ENCODE data around the gene AR. TPM values are rescaled to one million over a fixed set of nuclear protein-coding genes. Genes with fewer than 3 reads are reported as not detected.

The AR gene
- total RNA-seq, 1 experiment from 2014 or later: not detected

DNA sequence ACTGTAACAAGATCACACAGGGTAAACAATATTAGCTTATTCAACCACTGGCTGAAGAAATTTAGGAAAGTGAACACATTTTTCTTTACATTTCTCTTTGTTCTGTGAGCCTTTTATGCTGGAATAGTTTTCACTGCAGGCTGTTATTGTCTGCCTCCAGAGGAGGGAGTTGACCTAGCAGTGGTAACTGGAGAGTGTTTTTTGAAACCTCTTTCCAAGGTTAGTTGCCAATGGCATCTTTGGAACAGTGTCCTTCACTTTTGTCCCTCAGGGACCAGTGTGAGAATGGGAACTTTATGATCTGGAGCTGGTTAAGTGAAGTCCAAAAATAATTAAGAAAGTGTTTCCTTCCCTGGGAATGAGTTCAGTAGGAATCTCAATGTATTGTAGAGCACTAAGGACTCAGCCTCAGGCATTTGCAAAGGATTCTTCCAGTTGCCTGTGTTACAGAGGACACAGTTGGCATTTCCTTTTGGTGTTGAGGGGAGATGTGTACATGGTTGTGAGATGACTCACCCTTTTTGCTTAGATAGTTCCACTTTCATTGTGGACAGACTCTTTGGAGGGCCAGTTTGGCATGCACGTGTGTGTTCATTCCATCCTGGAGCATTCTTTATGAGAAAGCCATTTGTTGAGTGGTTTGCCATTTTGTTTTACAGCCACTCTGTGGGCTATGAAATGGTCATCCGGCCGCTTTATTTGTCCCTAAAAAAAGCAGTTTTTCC lies 61.3 kb downstream of the AR start:
- no TSS peak for BruUV-seq (replicated peaks)
- H4K20me1 ChIP-seq (ENCODE audit: low read length): no peaks in the 10 kb centered on the region

GRCh38 chrX:67607466-67607865 lies 63.6 kb downstream of the AR start:
- no peak for DNase-seq
- Histone ChIP-seq H3K36me3 (ENCODE audit: low read depth, low read length) (no peaks in the 10 kb centered on the region), H3K9ac (ENCODE audit: low read length) (no peak overlapping the region), H3K27ac (ENCODE audit: low read length) (no peak overlapping the region), H3F3A (ENCODE audit: low read length, unreplicated experiment) (no peaks in the 10 kb centered on the region), H2AFZ (ENCODE audit: low read length) (no peak overlapping the region), H3K4me1 (ENCODE audit: insufficient read depth, low read length) (no peaks in the 10 kb centered on the region), H3K4me3 (ENCODE audit: low read length) (no peak overlapping the region), H3K79me2 (ENCODE audit: low read length) (no peaks in the 10 kb centered on the region), H3K9me2 (replicated peaks; ENCODE audit: low read length) (no peaks in the 10 kb centered on the region), H3K27me3 (ENCODE audit: low read length) (no peaks in the 10 kb centered on the region), H3K4me2 (ENCODE audit: low read length) (no peak overlapping the region), H3K9me3 (ENCODE audit: low read length) (no peaks in the 10 kb centered on the region), H4K20me1 (ENCODE audit: low read length) (no peaks in the 10 kb centered on the region)
- TF ChIP-seq EZH2 (IDR thresholded peaks at IDR 0.05; ENCODE audit: low read length, unreplicated experiment) (no peak), EZH2phosphoT487 (IDR thresholded peaks at IDR 0.05; ENCODE audit: borderline replicate concordance, low read length) (no peak), CTCF (conservative IDR thresholded peaks at IDR 0.05; ENCODE audit: low read depth, low read length) (no peak)
- ATAC-seq: no peak
- POLR2A ChIA-PET (ENCODE audit: unreplicated experiment): no interaction called here
- no TSS peak for BruUV-seq (replicated peaks)
- intact Hi-C loops (cut with micrococcal nuclease): no loop called here
- CTCF ChIA-PET: no interaction called here

More for the DNA sequence above, 61.3 kb downstream of the AR start:
- H3K9ac ChIP-seq (ENCODE audit: low read length): no peak overlapping the region
- no peaks in the 10 kb centered on the region for H3F3A ChIP-seq (ENCODE audit: low read length, unreplicated experiment)
- intact Hi-C loops (cut with micrococcal nuclease): no loop called here
- H3K27ac ChIP-seq (ENCODE audit: low read length): no peak overlapping the region
- TF ChIP-seq CTCF (conservative IDR thresholded peaks at IDR 0.05; ENCODE audit: low read depth, low read length) (no peak), EZH2 (IDR thresholded peaks at IDR 0.05; ENCODE audit: low read length, unreplicated experiment) (no peak), EZH2phosphoT487 (IDR thresholded peaks at IDR 0.05; ENCODE audit: borderline replicate concordance, low read length) (no peak)
- ChIA-PET POLR2A (ENCODE audit: unreplicated experiment) (no interaction called here), CTCF (no interaction called here)
- no peaks in the 10 kb centered on the region for H3K4me1 ChIP-seq (ENCODE audit: insufficient read depth, low read length)
- H3K4me2 ChIP-seq (ENCODE audit: low read length): no peak overlapping the region
- ATAC-seq (no peak), DNase-seq (no peak)
- no peak overlapping the region for H2AFZ ChIP-seq (ENCODE audit: low read length)
- no peaks in the 10 kb centered on the region for H3K36me3 ChIP-seq (ENCODE audit: low read depth, low read length)
- H3K9me3 ChIP-seq (ENCODE audit: low read length): no peaks in the 10 kb centered on the region
- H3K79me2 ChIP-seq (ENCODE audit: low read length): no peaks in the 10 kb centered on the region
- H3K27me3 ChIP-seq (ENCODE audit: low read length): no peaks in the 10 kb centered on the region
- H3K9me2 ChIP-seq (replicated peaks; ENCODE audit: low read length): no peaks in the 10 kb centered on the region
- no peak overlapping the region for H3K4me3 ChIP-seq (ENCODE audit: low read length)

- no peak overlapping the region for H3K4me2 ChIP-seq (ENCODE audit: low read length)
- H2AFZ ChIP-seq (ENCODE audit: low read length): no peak overlapping the region
- no peak for ATAC-seq
- H3K36me3 ChIP-seq (ENCODE audit: low read depth, low read length): no peaks in the 10 kb centered on the region
- no peaks in the 10 kb centered on the region for H4K20me1 ChIP-seq (ENCODE audit: low read length)
- no peaks in the 10 kb centered on the region for H3K79me2 ChIP-seq (ENCODE audit: low read length)
- intact Hi-C loops (cut with micrococcal nuclease): no loop called here
- no peak for DNase-seq
- no peaks in the 10 kb centered on the region for H3K4me1 ChIP-seq (ENCODE audit: insufficient read depth, low read length)
- ChIA-PET CTCF (no interaction called here), POLR2A (ENCODE audit: unreplicated experiment) (no interaction called here)
- BruUV-seq (replicated peaks): no TSS peak
- H3K4me3 ChIP-seq (ENCODE audit: low read length): no peak overlapping the region
- no peaks in the 10 kb centered on the region for H3K27me3 ChIP-seq (ENCODE audit: low read length)
- H3K9ac ChIP-seq (ENCODE audit: low read length): no peak overlapping the region
- no peak for TF ChIP-seq CTCF (conservative IDR thresholded peaks at IDR 0.05; ENCODE audit: low read depth, low read length)
- TF ChIP-seq EZH2 (IDR thresholded peaks at IDR 0.05; ENCODE audit: low read length, unreplicated experiment): no peak
- no peak for TF ChIP-seq EZH2phosphoT487 (IDR thresholded peaks at IDR 0.05; ENCODE audit: borderline replicate concordance, low read length)
- no peaks in the 10 kb centered on the region for H3K9me3 ChIP-seq (ENCODE audit: low read length)
- no peak overlapping the region for H3K27ac ChIP-seq (ENCODE audit: low read length)
- no peaks in the 10 kb centered on the region for H3K9me2 ChIP-seq (replicated peaks; ENCODE audit: low read length)
- no peaks in the 10 kb centered on the region for H3F3A ChIP-seq (ENCODE audit: low read length, unreplicated experiment)
These were observed 66.5 kb downstream of the AR start for GRCh38 chrX:67610282-67610681.
